Heart left ventricle (tissue), 16 donors: ENCODE data around the gene CCDC7. TPM values are rescaled to one million over a fixed set of nuclear protein-coding genes. Genes with fewer than 3 reads are reported as not detected.

Experiments used
- ATAC-seq, 4 donors: fragments of 200-7000 bp; cut with Tn5 transposase; one replicate each; pipeline ENCODE4 v1.9.1; 2020 to 2022; ENCODE audit warnings: moderate library complexity in 4 of 4, mild to moderate bottlenecking in 3 of 4, moderate number of reproducible peaks in 1 of 4
- DNase-seq, 5 donors: peaks; one replicate each; pipeline ENCODE4 v3.0.0-alpha.2; 2020
- H3K27ac ChIP-seq, 12 donors: fragments of 200-600 bp; sonication (generic) in 4 of 12; one replicate each; pipeline versions ENCODE4 v1.5.0 to v1.8.0; 2016 to 2022; ENCODE audit warnings: mild to moderate bottlenecking in 2 of 12
- H3K27me3 ChIP-seq, 9 donors: fragments of 200-600 bp; sonication (generic) in 2 of 9; one replicate each; pipeline versions ENCODE4 v1.5.1 to v1.8.0; 2016 to 2022; ENCODE audit warnings: mild to moderate bottlenecking in 3 of 9
- H3K36me3 ChIP-seq, 9 donors: fragments of 200-600 bp; sonication (generic) in 2 of 9; one replicate each; pipeline versions ENCODE4 v1.5.0 to v1.8.0; 2018 to 2022; ENCODE audit warnings: mild to moderate bottlenecking in 2 of 9
- H3K4me1 ChIP-seq, 12 donors: fragments of 200-600 bp; sonication (generic) in 4 of 12; one replicate each; pipeline versions ENCODE4 v1.5.0 to v1.8.0; 2016 to 2022; ENCODE audit warnings: mild to moderate bottlenecking in 3 of 12
- H3K4me3 ChIP-seq, 12 donors: fragments of 200-600 bp; sonication (generic) in 4 of 12; one replicate each; pipeline versions ENCODE4 v1.5.0 to v1.8.0; 2017 to 2022; ENCODE audit warnings: mild to moderate bottlenecking in 9 of 12, moderate library complexity in 4 of 12
- H3K9me3 ChIP-seq, 12 donors: fragments of 200-600 bp; sonication (generic) in 4 of 12; one replicate each; pipeline versions ENCODE4 v1.5.0 to v1.8.0; 2016 to 2022; ENCODE audit warnings: mild to moderate bottlenecking in 1 of 12
- CTCF ChIP-seq, 12 donors: fragments of 200-600 bp; sonication (generic) in 4 of 12; IDR thresholded peaks; one replicate each; pipeline versions ENCODE4 v1.5.0 to v1.8.0; 2018 to 2022; ENCODE audit warnings: antibody characterized with exemption in 12 of 12, mild to moderate bottlenecking in 5 of 12
- POLR2A ChIP-seq, 2 donors: fragments of 450-650 bp; IDR thresholded peaks; one replicate each; pipeline ENCODE4 v1.6.1; 2017; ENCODE audit warnings: antibody characterized with exemption in 2 of 2, mild to moderate bottlenecking in 2 of 2, moderate library complexity in 2 of 2
- WGBS, 4 donors: extraction: QIAGEN DNeasy Blood & Tissue Kit in 2 of 4; methylation state at CpG; one replicate each; pipeline versions ENCODE4 v1.1.5 to v1.1.7; 2013 to 2018; 5-methylcytosine and 5-hydroxymethylcytosine counted together
- intact Hi-C, 10 donors: fragments of 100-400 bp; cut with DNase I; formaldehyde crosslinking; loops; one replicate each; pipeline versions ENCODE4 v1.11.1 to v1.14.2; 2022
- polyA plus RNA-seq, 2 donors: library from polyadenylated mRNA; stranded (reverse); fragments of 200-250 nt; gene quantifications; one replicate each; pipeline ENCODE4 v1.2.3, GENCODE V29; 2013
- total RNA-seq, 9 donors: library from RNA; depleted of rRNA in 2 of 9; stranded (reverse); fragments of >200 nt in 2 of 9; fragmentation: NEBNext Ultra II Directional in 3 of 9; extraction: Animal tissue kit (Norgen Biotek cat#: 25700) in 3 of 9; gene quantifications; one replicate each; pipeline versions ENCODE4 v1.1.0 to v1.2.4, GENCODE V29; 2016 to 2023
- donor health status: ischemic (EF 13 %, LVEDD 7.1; RV severe dilation, severe dysfunction).
- donor health status: healthy with polysubstance abuse.
- donor health status: DM: no; HTN: yes; CAD: no.
- donor health status: DM: no; HTN: no; CAD: no.
- donor health status: ischemic (EF 25% LVEDD 6.9; RV normal size, moderate dysfunction).
- donor health status: ischemic (EF 25% LVEDD 5.7; RV mildly dilated, moderate dysfunction).
- donor health status: healthy.
- donor health status: DM: yes; HTN: yes; CAD: no.
- donor health status: ischemic (EF 35%, LVEDD 5.7; RV mildly dilated, moderate dysfunction).
- donor health status: nonischemic (EF 11% LVEDD 7.7; RV severe dilation, severe dysfunction).
- donor health status: DM: yes; HTN: yes; CAD: no.
- donor health status: PGD.
- donor health status: ischemic (EF 29% LVEDD 5.4; RV normal size, mild dysfunction).
- donor health status: nonischemic (EF 23%, LVEDD 6.1; RV moderate dilation, normal function).

Gene CCDC7
- total and polyA plus RNA-seq, 11 donors: 1.5 to 41.3 (median 22.4) TPM

DNA sequence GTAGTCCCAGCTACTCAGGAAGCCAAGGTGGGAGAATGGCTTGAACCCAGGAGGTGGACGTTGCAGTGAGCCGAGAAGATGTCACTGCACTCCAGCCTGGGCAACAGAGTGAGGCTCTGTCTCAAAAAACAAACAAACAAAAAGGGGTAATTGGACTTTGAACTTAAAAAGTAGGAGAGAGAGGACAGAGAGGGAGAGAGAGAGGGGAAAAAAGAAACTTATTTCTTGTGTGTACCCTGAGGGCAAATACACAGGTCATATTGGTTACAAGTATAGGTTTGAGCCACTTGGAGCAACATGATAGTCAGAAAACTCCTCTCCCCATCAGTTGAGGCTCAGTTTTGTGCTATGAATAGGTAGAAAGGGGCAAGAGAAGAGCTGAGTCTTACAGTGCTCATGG is 42.8 kb upstream of the CCDC7 start:
- no peak overlapping the region for H3K4me3 ChIP-seq
- intact Hi-C loops: no loop called here
- DNase-seq (no peak), ATAC-seq (no peak)
- H3K9me3 ChIP-seq: no peaks in the 10 kb centered on the region
- no peak overlapping the region for H3K27ac ChIP-seq
- H3K27me3 ChIP-seq: no peaks in the 10 kb centered on the region
- H3K36me3 ChIP-seq: no peaks in the 10 kb centered on the region
- no peak for TF ChIP-seq CTCF (IDR thresholded peaks at IDR 0.05)
- WGBS, 4 donors: 88 to 100% (median 92%) methylated on average over 2 of the region's 2 CpGs
- H3K4me1 ChIP-seq: no peaks in the 10 kb centered on the region

DNA sequence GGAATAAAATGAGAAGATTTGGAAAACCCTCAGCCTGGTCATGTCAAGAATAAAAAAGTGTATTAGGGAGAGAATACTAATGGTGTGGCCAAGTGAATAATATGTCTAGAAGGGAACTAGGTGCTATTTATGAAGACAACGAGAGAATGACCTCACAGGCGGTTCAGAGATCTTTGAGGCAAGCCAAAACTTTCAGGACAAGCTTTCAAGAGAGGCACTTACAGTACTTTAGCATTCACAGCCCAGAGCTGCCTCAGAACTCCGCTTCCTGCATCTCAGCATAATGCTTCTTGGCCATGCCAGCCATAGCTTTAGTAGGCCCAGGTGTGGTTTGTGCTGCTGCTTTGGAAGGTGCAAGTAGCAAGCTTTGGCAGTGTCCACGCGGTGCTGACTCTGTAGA is 37.2 kb upstream of the CCDC7 start:
- H3K27ac ChIP-seq: peak overlapping the region in 3 of 12 donors; percentile 7 to 9 (median 9)
- no peaks in the 10 kb centered on the region for H3K27me3 ChIP-seq
- 53 to 69% (median 63%) methylated on average over 5 of the region's 5 CpGs for WGBS, 4 donors
- intact Hi-C loops: loop anchor here in 1 of 10 donors (1.0 kb wide), 1 partner anchor 17 kb away; no protein-coding TSS in a partner anchor
- no peak for TF ChIP-seq CTCF (IDR thresholded peaks at IDR 0.05)
- no peak for TF ChIP-seq POLR2A (IDR thresholded peaks at IDR 0.05)
- peak; percentile 54 to 82 (median 68) for ATAC-seq
- no peak overlapping the region for H3K4me3 ChIP-seq
- DNase-seq: peak in 2 of 5 donors; percentile 27 to 35
- peaks cover 0 to 26% (median 12%) of the 10 kb centered on the region in 12 donors for H3K4me1 ChIP-seq
- H3K36me3 ChIP-seq: no peaks in the 10 kb centered on the region
- no peaks in the 10 kb centered on the region for H3K9me3 ChIP-seq

- Histone ChIP-seq H3K27me3 (no peaks in the 10 kb centered on the region), H3K9me3 (no peaks in the 10 kb centered on the region), H3K4me1 (peaks cover 0 to 26% (median 12%) of the 10 kb centered on the region in 12 donors), H3K36me3 (no peaks in the 10 kb centered on the region), H3K27ac (no peak overlapping the region), H3K4me3 (no peak overlapping the region)
- no peak for TF ChIP-seq POLR2A (IDR thresholded peaks at IDR 0.05)
- no peak for TF ChIP-seq CTCF (IDR thresholded peaks at IDR 0.05)
- ATAC-seq: no peak
- intact Hi-C loops: no loop called here
- 66 to 89% (median 88%) methylated on average over 3 of the region's 3 CpGs for WGBS, 4 donors
- no peak for DNase-seq
Observed at GRCh38 chr10:32409741-32410140, 36.2 kb upstream of the CCDC7 start.

DNA sequence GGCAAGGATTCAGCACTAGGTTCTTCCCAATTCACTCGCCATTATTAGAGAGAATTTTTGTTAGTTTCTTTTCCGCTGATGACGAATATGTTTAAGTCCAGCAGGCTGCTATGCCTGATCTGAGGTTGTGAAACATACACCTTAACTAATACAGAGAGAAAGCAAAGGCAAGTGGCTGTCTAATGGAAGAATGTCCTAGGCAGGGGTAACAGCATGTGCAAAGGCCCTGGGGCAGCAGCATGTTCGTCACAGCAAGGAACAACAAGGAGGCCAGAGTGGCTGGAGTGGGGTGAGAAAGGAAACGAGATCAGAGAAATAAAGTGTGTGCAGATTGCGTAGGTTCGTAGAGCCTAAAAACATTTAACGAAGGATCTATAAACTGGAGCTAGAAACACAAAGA is 35.4 kb upstream of the CCDC7 start:
- no peak for TF ChIP-seq CTCF (IDR thresholded peaks at IDR 0.05)
- no peak for TF ChIP-seq POLR2A (IDR thresholded peaks at IDR 0.05)
- no peak for DNase-seq
- intact Hi-C loops: no loop called here
- no peaks in the 10 kb centered on the region for H3K36me3 ChIP-seq
- ATAC-seq: no peak
- no peak overlapping the region for H3K4me3 ChIP-seq
- WGBS, 4 donors: 96 to 98% (median 98%) methylated on average over 8 of the region's 8 CpGs
- H3K9me3 ChIP-seq: no peaks in the 10 kb centered on the region
- no peak overlapping the region for H3K27ac ChIP-seq
- H3K27me3 ChIP-seq: no peaks in the 10 kb centered on the region
- peaks cover 0 to 26% (median 12%) of the 10 kb centered on the region in 12 donors for H3K4me1 ChIP-seq
